GM12878 (cell line): ENCODE data around the gene TPK1. TPM values are rescaled to one million over a fixed set of nuclear protein-coding genes. Genes with fewer than 3 reads are reported as not detected.

Experiments
- ATAC-seq: fragments of 200-7000 bp; cut with Tn5 transposase; 3 replicates; pipeline ENCODE4 v1.9.1; 2020; ENCODE audit warnings: mild to moderate bottlenecking, moderate library complexity
- BruUV-seq: library from RNA; stranded (reverse); fragments of 400-500 nt; replicated peaks from 2 replicates; lab custom pipeline; 2021; lab: Mats Ljungman, UMichigan
- CTCF ChIA-PET: fragments of 300-600 bp; sonication (Branson Sonifier 250); formaldehyde crosslinking; extraction: SDS; loops from one replicate; lab custom pipeline; 2021; ENCODE audit warnings: inconsistent platforms; lab: Yijun Ruan, JAX
- POLR2A ChIA-PET: fragments of 350-600 bp; formaldehyde crosslinking; extraction: SDS; loops from one replicate; lab custom pipeline; 2021; ENCODE audit warnings: inconsistent platforms; lab: Charles Lee
- RAD21 ChIA-PET: fragments of 300-600 bp; sonication (Branson Sonifier 250); formaldehyde crosslinking; loops from one replicate; lab custom pipeline; 2023; ENCODE audit warnings: antibody characterized with exemption; ENCODE audit not compliant: unreplicated experiment; lab: Charles Lee
- SMC1A ChIA-PET: fragments of 300-600 bp; sonication (Branson Sonifier 250); formaldehyde crosslinking; loops from one replicate; lab custom pipeline; 2023; ENCODE audit not compliant: unreplicated experiment, uncharacterized antibody; lab: Charles Lee
- DNase-seq: peaks from one replicate; pipeline ENCODE4 v3.0.0-alpha.2; 2011; ENCODE audit warnings: low read depth, low spot score
- FAIRE-seq: peaks from 3 replicates; lab custom pipeline; 2011; peaks lifted over from hg19 to GRCh38; lab: Jason Lieb, UNC
- H2AFZ ChIP-seq: 2 replicates; pipeline ENCODE4 v1.6.0; 2011; ENCODE audit warnings: low read depth, low read length, control low read depth; ENCODE audit not compliant: control insufficient read depth
- H3K27ac ChIP-seq: 2 replicates; pipeline ENCODE4 v1.5.1; 2011; ENCODE audit warnings: control low read depth; ENCODE audit not compliant: control insufficient read depth, insufficient read depth
- H3K27me3 ChIP-seq, 2 experiments: replicated peaks in 1 of 2; 2 replicates each; pipeline versions ENCODE4 v1.6.0 to v1.6.1; 2011; ENCODE audit warnings: low read length in 1 of 2; ENCODE audit not compliant: control insufficient read depth in 2 of 2, insufficient read depth in 2 of 2
- H3K36me3 ChIP-seq, 2 experiments: 2 replicates each; pipeline ENCODE4 v1.5.1; 2011; ENCODE audit warnings: low read length in 1 of 2; ENCODE audit not compliant: control insufficient read depth in 2 of 2, insufficient read depth in 2 of 2
- H3K4me1 ChIP-seq: 2 replicates; pipeline ENCODE4 v1.6.1; 2011; ENCODE audit warnings: mild to moderate bottlenecking, low read length, moderate library complexity, mixed read lengths; ENCODE audit not compliant: control insufficient read depth, insufficient read depth
- H3K4me2 ChIP-seq: 2 replicates; pipeline ENCODE4 v1.6.0; 2011; ENCODE audit warnings: control low read depth; ENCODE audit not compliant: control insufficient read depth, insufficient read depth
- H3K4me3 ChIP-seq: fragments of 200-600 bp; sonication (generic); 2 replicates; pipeline ENCODE4 v1.5.1; 2016
- H3K79me2 ChIP-seq: 2 replicates; pipeline ENCODE4 v1.6.0; 2011; ENCODE audit warnings: low read length; ENCODE audit not compliant: control insufficient read depth, insufficient read depth
- H3K9ac ChIP-seq: 2 replicates; pipeline ENCODE4 v1.8.0; 2011; ENCODE audit warnings: low read length, control low read depth, mixed read lengths; ENCODE audit not compliant: control insufficient read depth, insufficient read depth
- H3K9me3 ChIP-seq: replicated peaks from 3 replicates; pipeline ENCODE4 v1.5.1; 2011; ENCODE audit warnings: mild to moderate bottlenecking, low read length; ENCODE audit not compliant: control insufficient read depth, insufficient read depth
- H4K20me1 ChIP-seq: 2 replicates; pipeline ENCODE4 v1.6.0; 2011; ENCODE audit not compliant: control insufficient read depth, insufficient read depth
- BRCA1 ChIP-seq: IDR thresholded peaks from 2 replicates; pipeline ENCODE4 v1.6.1; 2011; ENCODE audit warnings: low read depth, low read length, improper control_type of control experiment
- CEBPB ChIP-seq, 2 experiments: fragments of 150-350 bp in 1 of 2; IDR thresholded peaks; 2 replicates each; pipeline ENCODE4 v1.6.1; 2012 to 2014; ENCODE audit warnings: low read depth in 2 of 2, low read length in 2 of 2, borderline replicate concordance in 1 of 2, inconsistent platforms in 1 of 2
- GABPA ChIP-seq: IDR thresholded peaks from 2 replicates; pipeline ENCODE4 v1.6.1; 2014; ENCODE audit warnings: antibody characterized with exemption, low read depth, mild to moderate bottlenecking, inconsistent platforms
- HDAC6 ChIP-seq: fragments of 200-600 bp; sonication (generic); IDR thresholded peaks from one replicate; pipeline ENCODE4 v1.8.0; 2017; ENCODE audit warnings: antibody characterized with exemption; ENCODE audit not compliant: unreplicated experiment
- IRF5 ChIP-seq: fragments of 450-650 bp; IDR thresholded peaks from 2 replicates; pipeline ENCODE4 v1.6.1; 2017; ENCODE audit warnings: borderline replicate concordance
- MTA2 ChIP-seq: fragments of 450-650 bp; IDR thresholded peaks from 2 replicates; pipeline ENCODE4 v1.6.1; 2016; ENCODE audit warnings: low read depth, mild to moderate bottlenecking, moderate library complexity
- MXI1 ChIP-seq: fragments of 150-350 bp; IDR thresholded peaks from 2 replicates; pipeline ENCODE4 v1.6.1; 2011; ENCODE audit warnings: low read depth, mild to moderate bottlenecking, inconsistent platforms, low read length, improper control_type of control experiment
- NR2C2 ChIP-seq: IDR thresholded peaks from 2 replicates; pipeline ENCODE4 v1.6.1; 2011; ENCODE audit warnings: borderline replicate concordance, low read depth; ENCODE audit not compliant: control insufficient read depth, insufficient read length
- SIN3A ChIP-seq: IDR thresholded peaks from 2 replicates; pipeline ENCODE4 v1.6.1; 2012; ENCODE audit warnings: low read depth, low read length, improper control_type of control experiment
- SMAD1 ChIP-seq: fragments of 450-650 bp; IDR thresholded peaks from 2 replicates; pipeline ENCODE4 v1.6.1; 2018; ENCODE audit warnings: mild to moderate bottlenecking, low read depth; ENCODE audit not compliant: partially characterized antibody
- STAT3 ChIP-seq: IDR thresholded peaks from 2 replicates; pipeline ENCODE4 v1.6.1; 2011; ENCODE audit warnings: low read depth, low read length, improper control_type of control experiment
- SUZ12 ChIP-seq: fragments of 200-600 bp; sonication (generic); IDR thresholded peaks from one replicate; pipeline ENCODE4 v1.6.1; 2018; ENCODE audit warnings: antibody characterized with exemption, mild to moderate bottlenecking; ENCODE audit not compliant: unreplicated experiment
- TARDBP ChIP-seq: IDR thresholded peaks from 2 replicates; pipeline ENCODE4 v1.6.1; 2016; ENCODE audit warnings: borderline replicate concordance
- YY1 ChIP-seq: IDR thresholded peaks from 2 replicates; pipeline ENCODE4 v1.6.1; 2011; ENCODE audit warnings: low read depth, mild to moderate bottlenecking, low read length
- WGBS: methylation state at CpG from one replicate; pipeline ENCODE4 v1.1.6; 2016; ENCODE audit warnings: low lambda C conversion rate; ENCODE audit not compliant: insufficient replicate concordance, insufficient coverage; ENCODE audit errors: missing lambda C conversion rate; 5-methylcytosine and 5-hydroxymethylcytosine counted together
- in situ Hi-C: fragments of 300-500 bp; cut with MboI; formaldehyde crosslinking; loops from 9 replicates; pipeline ENCODE4 v1.14.3; 2018; ENCODE audit warnings: mixed read lengths
- intact Hi-C: fragments of 100-400 bp; cut with micrococcal nuclease; formaldehyde crosslinking; loops from one replicate; pipeline ENCODE4 v1.14.2; 2022; ENCODE audit not compliant: unreplicated experiment
- polyA plus RNA-seq, 11 experiments: library from polyadenylated mRNA; depleted of rRNA in 4 of 11; unstranded in 6 of 11; stranded (reverse) in 5 of 11; fragments of >200 nt; fragmentation: Nextera tagmentation in 4 of 11; fragmentation: Illumina TruSeq in 1 of 11; extraction: Ambion mirVana in 4 of 11; extraction: Trizol in 1 of 11; gene quantifications; 1 replicate in 1 of 11; 2 replicates in 10 of 11; pipeline versions ENCODE4 v1.2.1 to v1.2.3, GENCODE V29; 2011 to 2016; ENCODE audit warnings: inconsistent platforms in 2 of 11, missing spikeins in 2 of 11, low read depth in 1 of 11
- total RNA-seq, 4 experiments: library from RNA; depleted of rRNA in 3 of 4; stranded (reverse); fragments of >200 nt in 3 of 4; fragmentation: Illumina TruSeq in 1 of 4; extraction: Trizol in 1 of 4; gene quantifications; 2 replicates each; pipeline versions ENCODE4 v1.2.1 to v1.2.3, GENCODE V29; 2013 to 2021
- TF ChIP-seq, protein P1 (sequence below): IDR thresholded peaks from 2 replicates; pipeline ENCODE4 v1.6.1; 2012; ENCODE audit warnings: low read depth, low read length, improper control_type of control experiment
- TF ChIP-seq, protein P2 (sequence below): IDR thresholded peaks from 2 replicates; pipeline ENCODE4 v1.6.1; 2011; ENCODE audit warnings: low read depth, mild to moderate bottlenecking, low read length, moderate library complexity, borderline replicate concordance; ENCODE audit errors: extremely low read depth
- TF ChIP-seq, protein P3 (sequence below): IDR thresholded peaks from 2 replicates; pipeline ENCODE4 v1.6.1; 2012; ENCODE audit warnings: low read depth, low read length, improper control_type of control experiment

TPK1 gene
- total and polyA plus RNA-seq, 10 of the 15 experiments (the other 5 are each of a cell fraction or from before 2014, with no cell fraction given), result 7.1 to 19.0 (median 9.3) TPM

- POLR2A ChIA-PET, result no interaction called here
- DNase-seq (no peak), ATAC-seq (no peak), FAIRE-seq (no peak)
- no peaks in the 10 kb centered on the region for H3K36me3 ChIP-seq
- H3K4me1 ChIP-seq, result no peaks in the 10 kb centered on the region
- RAD21 ChIA-PET, result no interaction called here
- no peak overlapping the region for H3K9ac ChIP-seq
- H4K20me1 ChIP-seq, result no peaks in the 10 kb centered on the region
- no peaks in the 10 kb centered on the region for H3K79me2 ChIP-seq
- in situ Hi-C loops (no loop called here), intact Hi-C loops (no loop called here)
- no peaks in the 10 kb centered on the region for H3K27me3 ChIP-seq
- SMC1A ChIA-PET, result no interaction called here
- no peak overlapping the region for H3K4me3 ChIP-seq
- TF ChIP-seq SIN3A (no peak), SMAD1 (no peak), GABPA (no peak), NR2C2 (no peak), BRCA1 (no peak), CEBPB (IDR thresholded peaks at IDR 0.05; ENCODE audit: borderline replicate concordance in 1 of 2, low read depth in 2 of 2, low read length in 2 of 2) (no peak), YY1 (no peak)
- H2AFZ ChIP-seq, result no peak overlapping the region
- no TSS peak for BruUV-seq
- no peak overlapping the region for H3K4me2 ChIP-seq
- CTCF ChIA-PET, result interaction anchor here (0.5 kb wide), 1 partner anchor 321 kb away, joined by 4 read pairs; no protein-coding TSS in a partner anchor
- no peak overlapping the region for H3K27ac ChIP-seq
- WGBS, result 70% methylated on average over 2 of the region's 2 CpGs
- no peaks in the 10 kb centered on the region for H3K9me3 ChIP-seq
These were observed 163.0 kb downstream of the TPK1 start for GRCh38 chr7:144672869-144673268.

DNA sequence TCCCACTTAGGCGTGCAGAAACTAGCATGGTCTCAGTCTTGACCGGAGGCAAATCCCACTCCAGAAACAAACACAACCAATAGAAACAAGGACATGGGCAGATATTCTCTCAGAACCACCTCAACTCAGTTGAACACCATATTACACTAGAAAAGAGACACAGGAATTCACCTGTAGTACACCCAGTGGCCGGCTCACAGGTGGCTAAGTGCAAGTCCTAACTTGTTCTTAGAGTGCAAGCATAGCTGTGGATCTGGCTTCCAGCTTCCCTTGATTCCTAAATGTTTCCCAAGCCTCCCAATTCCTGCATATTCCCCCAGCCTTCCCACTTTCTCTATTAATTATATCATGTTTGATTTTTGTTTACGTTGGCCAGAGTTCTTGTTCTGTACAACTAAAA lies 164.4 kb downstream of the TPK1 start:
- SMC1A ChIA-PET, result no interaction called here
- H3K9ac ChIP-seq, result no peak overlapping the region
- POLR2A ChIA-PET, result no interaction called here
- in situ Hi-C loops (no loop called here), intact Hi-C loops (no loop called here)
- CTCF ChIA-PET, result interaction anchor here (1.7 kb wide), 1 partner anchor 65 kb away, joined by 4 read pairs; no protein-coding TSS in a partner anchor
- RAD21 ChIA-PET, result no interaction called here
- no TSS peak for BruUV-seq
- H3K79me2 ChIP-seq, result no peaks in the 10 kb centered on the region
- no peaks in the 10 kb centered on the region for H3K36me3 ChIP-seq
- DNase-seq, result no peak
- H3K4me3 ChIP-seq, result no peak overlapping the region
- WGBS, result 79% methylated on average over 4 of the region's 4 CpGs
- no peak overlapping the region for H3K4me2 ChIP-seq
- no peaks in the 10 kb centered on the region for H3K9me3 ChIP-seq
- no peaks in the 10 kb centered on the region for H3K4me1 ChIP-seq
- no peaks in the 10 kb centered on the region for H3K27me3 ChIP-seq
- no peak overlapping the region for H2AFZ ChIP-seq
- no peak for ATAC-seq
- no peaks in the 10 kb centered on the region for H4K20me1 ChIP-seq
- H3K27ac ChIP-seq, result no peak overlapping the region
- FAIRE-seq, result no peak
- no peak for TF ChIP-seq SUZ12
- TF ChIP-seq MTA2, result no peak
- TF ChIP-seq, protein P1, sequence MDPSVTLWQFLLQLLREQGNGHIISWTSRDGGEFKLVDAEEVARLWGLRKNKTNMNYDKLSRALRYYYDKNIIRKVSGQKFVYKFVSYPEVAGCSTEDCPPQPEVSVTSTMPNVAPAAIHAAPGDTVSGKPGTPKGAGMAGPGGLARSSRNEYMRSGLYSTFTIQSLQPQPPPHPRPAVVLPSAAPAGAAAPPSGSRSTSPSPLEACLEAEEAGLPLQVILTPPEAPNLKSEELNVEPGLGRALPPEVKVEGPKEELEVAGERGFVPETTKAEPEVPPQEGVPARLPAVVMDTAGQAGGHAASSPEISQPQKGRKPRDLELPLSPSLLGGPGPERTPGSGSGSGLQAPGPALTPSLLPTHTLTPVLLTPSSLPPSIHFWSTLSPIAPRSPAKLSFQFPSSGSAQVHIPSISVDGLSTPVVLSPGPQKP, result no peak
- TF ChIP-seq, protein P2, sequence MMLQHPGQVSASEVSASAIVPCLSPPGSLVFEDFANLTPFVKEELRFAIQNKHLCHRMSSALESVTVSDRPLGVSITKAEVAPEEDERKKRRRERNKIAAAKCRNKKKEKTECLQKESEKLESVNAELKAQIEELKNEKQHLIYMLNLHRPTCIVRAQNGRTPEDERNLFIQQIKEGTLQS, result no peak
- TF ChIP-seq HDAC6, result no peak
- no peak for TF ChIP-seq IRF5
- no peak for TF ChIP-seq TARDBP
- TF ChIP-seq, protein P3, sequence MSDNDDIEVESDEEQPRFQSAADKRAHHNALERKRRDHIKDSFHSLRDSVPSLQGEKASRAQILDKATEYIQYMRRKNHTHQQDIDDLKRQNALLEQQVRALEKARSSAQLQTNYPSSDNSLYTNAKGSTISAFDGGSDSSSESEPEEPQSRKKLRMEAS, result no peak
- no peak for TF ChIP-seq STAT3
- no peak for TF ChIP-seq MXI1
